ENCODE data around the gene TENT4B. TPM values are rescaled to one million over a fixed set of nuclear protein-coding genes. Genes with fewer than 3 reads are reported as not detected.

TENT4B gene
- polyA plus RNA-seq, 2 of the 4 experiments (the other 2 are of a cell fraction), result 12.2 to 19.4 TPM

- TF ChIP-seq EHMT2 (IDR thresholded peaks at IDR 0.05; ENCODE audit: low read depth) (no peak), MAZ (IDR thresholded peaks at IDR 0.05; ENCODE audit: borderline replicate concordance, low read depth, low read length) (no peak), NFE2L2 (conservative IDR thresholded peaks at IDR 0.05; ENCODE audit: low read length) (no peak), ZSCAN20 (CRISPR knock-in tag; IDR thresholded peaks at IDR 0.05) (no peak), ATOH8 (CRISPR knock-in tag; IDR thresholded peaks at IDR 0.05; ENCODE audit: low read depth) (no peak), GATA3 (IDR thresholded peaks at IDR 0.05; ENCODE audit: borderline replicate concordance) (no peak), HOXB5 (CRISPR knock-in tag; IDR thresholded peaks at IDR 0.05) (no peak)
- Histone ChIP-seq H3K4me2 (no peak overlapping the region), H3K4me3 (no peak overlapping the region), H3K4me1 (no peaks in the 10 kb centered on the region), H3K9me3 (no peaks in the 10 kb centered on the region), H3K27ac (no peak overlapping the region)
- FAIRE-seq (no peak), DNase-seq (ENCODE audit: low read depth in 1 of 2, low spot score in 1 of 2) (no peak), ATAC-seq (no peak)
- 47% methylated on average over 4 of the region's 4 CpGs for WGBS (ENCODE audit: missing lambda C conversion rate)
- POLR2A ChIA-PET, result no interaction called here
- CTCF ChIA-PET, result interaction anchor here (0.6 to 1.4 kb wide), 2 partner anchors 11 to 89 kb away, joined by 3 read pairs; no protein-coding TSS in a partner anchor
Measured at GRCh38 chr16:50121278-50121677, 31.8 kb upstream of the TENT4B start.

GRCh38 chr16:50121721-50122445 is 31.2 kb upstream of the TENT4B start:
- WGBS (ENCODE audit: missing lambda C conversion rate), result 63% methylated on average over 14 of the region's 14 CpGs
- FAIRE-seq (no peak), ATAC-seq (no peak), DNase-seq (ENCODE audit: low read depth in 1 of 2, low spot score in 1 of 2) (no peak)
- Histone ChIP-seq H3K4me1 (no peaks in the 10 kb centered on the region), H3K4me2 (no peak overlapping the region), H3K27ac (no peak overlapping the region), H3K4me3 (no peak overlapping the region), H3K9me3 (no peaks in the 10 kb centered on the region)
- CTCF ChIA-PET, result interaction anchor here (1.4 kb wide), 1 partner anchor 88 kb away, joined by 3 read pairs; no protein-coding TSS in a partner anchor
- POLR2A ChIA-PET, result no interaction called here
- no peak for TF ChIP-seq MAX (IDR thresholded peaks at IDR 0.05)
- no peak for TF ChIP-seq RCOR1 (IDR thresholded peaks at IDR 0.05; ENCODE audit: low read depth, low read length)
- no peak for TF ChIP-seq CHD2 (IDR thresholded peaks at IDR 0.05; ENCODE audit: low read length, partially characterized antibody)
- TF ChIP-seq NR3C1 (IDR thresholded peaks at IDR 0.05), result no peak
- TF ChIP-seq HDAC2 (IDR thresholded peaks at IDR 0.05), result no peak
- no peak for TF ChIP-seq TP53 (CRISPR knock-in tag; IDR thresholded peaks at IDR 0.05)
- TF ChIP-seq GATA3 (IDR thresholded peaks at IDR 0.05; ENCODE audit: borderline replicate concordance), result no peak
- TF ChIP-seq FOXS1 (CRISPR knock-in tag; IDR thresholded peaks at IDR 0.05), result no peak
- no peak for TF ChIP-seq ELK1 (IDR thresholded peaks at IDR 0.05; ENCODE audit: low read depth, low read length)

GRCh38 chr16:50123417-50123816 is 29.7 kb upstream of the TENT4B start:
- 58% methylated on average over 1 of the region's 1 CpG for WGBS (ENCODE audit: missing lambda C conversion rate)
- CTCF ChIA-PET, result interaction anchor here (1.3 kb wide), 1 partner anchor 11 kb away, joined by 3 read pairs; no protein-coding TSS in a partner anchor
- DNase-seq (ENCODE audit: low read depth in 1 of 2, low spot score in 1 of 2) (no peak), ATAC-seq (no peak), FAIRE-seq (no peak)
- H3K4me1 ChIP-seq, result no peaks in the 10 kb centered on the region
- H3K9me3 ChIP-seq, result no peaks in the 10 kb centered on the region
- POLR2A ChIA-PET, result no interaction called here
- TF ChIP-seq POLR2A (IDR thresholded peaks at IDR 0.05; ENCODE audit: low read length) (no peak), FOXS1 (CRISPR knock-in tag; IDR thresholded peaks at IDR 0.05) (no peak), JUNB (IDR thresholded peaks at IDR 0.05) (no peak), E2F6 (IDR thresholded peaks at IDR 0.05; ENCODE audit: borderline replicate concordance, low read depth) (no peak), ZFP36 (IDR thresholded peaks at IDR 0.05; ENCODE audit: borderline replicate concordance, partially characterized antibody) (no peak), MAX (IDR thresholded peaks at IDR 0.05) (no peak), JUN (IDR thresholded peaks at IDR 0.05) (no peak), RFX5 (IDR thresholded peaks at IDR 0.05) (no peak), HOXB5 (CRISPR knock-in tag; IDR thresholded peaks at IDR 0.05) (no peak), HOXA7 (CRISPR knock-in tag; IDR thresholded peaks at IDR 0.05) (no peak), HEYL (CRISPR knock-in tag; IDR thresholded peaks at IDR 0.05) (no peak), MYC (IDR thresholded peaks at IDR 0.05; ENCODE audit: borderline replicate concordance, low read length) (no peak), GATA3 (IDR thresholded peaks at IDR 0.05; ENCODE audit: borderline replicate concordance) (no peak)
- H3K27ac ChIP-seq, result no peak overlapping the region
- no peak overlapping the region for H3K4me2 ChIP-seq
- H3K4me3 ChIP-seq, result no peak overlapping the region

Data from A549 (cell line).